Smooth muscle cell (in vitro differentiated cells): ENCODE results near the gene SUFU. TPM values are rescaled to one million over a fixed set of nuclear protein-coding genes. Genes with fewer than 3 reads are reported as not detected.
A peak's percentile ranks its signal among the peaks of the same experiment; 100 is the strongest.

Source experiments
- DNase-seq: peaks from one replicate; lab custom pipeline; 2025; ENCODE audit not compliant: unreplicated experiment; lab: John Stamatoyannopoulos, UW
- H2AFZ ChIP-seq: fragments of 200-600 bp; sonication (generic); 2 replicates; pipeline ENCODE4 v1.6.0; 2016; ENCODE audit warnings: antibody characterized with exemption, low read depth, mild to moderate bottlenecking
- H3F3A ChIP-seq: fragments of 200-600 bp; sonication (generic); 2 replicates; pipeline ENCODE4 v1.6.0; 2017; ENCODE audit warnings: antibody characterized with exemption, low read depth
- H3K27ac ChIP-seq: fragments of 200-600 bp; sonication (generic); 2 replicates; pipeline ENCODE4 v1.5.1; 2016; ENCODE audit warnings: low read depth, mild to moderate bottlenecking
- H3K27me3 ChIP-seq: fragments of 200-600 bp; sonication (generic); 2 replicates; pipeline ENCODE4 v1.6.1; 2016; ENCODE audit warnings: low read depth, mild to moderate bottlenecking
- H3K36me3 ChIP-seq: fragments of 200-600 bp; sonication (generic); 2 replicates; pipeline ENCODE4 v1.5.1; 2016; ENCODE audit warnings: low read depth
- H3K4me1 ChIP-seq: fragments of 200-600 bp; sonication (generic); 2 replicates; pipeline ENCODE4 v1.5.1; 2016; ENCODE audit warnings: low read depth
- H3K4me2 ChIP-seq: fragments of 200-600 bp; sonication (generic); 2 replicates; pipeline ENCODE4 v1.6.0; 2016; ENCODE audit warnings: mild to moderate bottlenecking
- H3K4me3 ChIP-seq: fragments of 200-600 bp; sonication (generic); 2 replicates; pipeline ENCODE4 v1.5.1; 2016; ENCODE audit warnings: mild to moderate bottlenecking
- H3K79me2 ChIP-seq: fragments of 200-600 bp; sonication (generic); 2 replicates; pipeline ENCODE4 v1.6.0; 2016; ENCODE audit warnings: low read depth, mild to moderate bottlenecking
- H3K9ac ChIP-seq: fragments of 200-600 bp; sonication (generic); 2 replicates; pipeline ENCODE4 v1.6.0; 2016; ENCODE audit warnings: low read depth
- H3K9me3 ChIP-seq: fragments of 200-600 bp; sonication (generic); replicated peaks from 2 replicates; pipeline ENCODE4 v1.5.1; 2016; ENCODE audit warnings: low read depth
- H4K20me1 ChIP-seq: fragments of 200-600 bp; sonication (generic); 2 replicates; pipeline ENCODE4 v1.6.0; 2016; ENCODE audit warnings: low read depth
- WGBS: methylation state at CpG from one replicate; pipeline ENCODE4 v1.1.7; 2016; ENCODE audit warnings: low lambda C conversion rate; 5-methylcytosine and 5-hydroxymethylcytosine counted together
- polyA plus RNA-seq: library from polyadenylated mRNA; unstranded; fragments of >200 nt; fragmentation: Nextera tagmentation; extraction: Ambion mirVana; gene quantifications from 2 replicates; pipeline ENCODE4 v1.2.1, GENCODE V29; 2016
- total RNA-seq: library from RNA; depleted of rRNA; stranded (reverse); fragments of >200 nt; gene quantifications from 2 replicates; pipeline ENCODE4 v1.2.3, GENCODE V29; 2014
- TF ChIP-seq, protein P1 (sequence below): fragments of 200-600 bp; sonication (generic); IDR thresholded peaks from 2 replicates; pipeline ENCODE4 v1.5.1; 2017; ENCODE audit warnings: borderline replicate concordance, mild to moderate bottlenecking, antibody characterized with exemption; ENCODE audit not compliant: insufficient read depth, poor library complexity, severe bottlenecking

The SUFU gene
- total and polyA plus RNA-seq, 2 experiments from 2014 or later: 8.5 to 17.2 TPM

DNA sequence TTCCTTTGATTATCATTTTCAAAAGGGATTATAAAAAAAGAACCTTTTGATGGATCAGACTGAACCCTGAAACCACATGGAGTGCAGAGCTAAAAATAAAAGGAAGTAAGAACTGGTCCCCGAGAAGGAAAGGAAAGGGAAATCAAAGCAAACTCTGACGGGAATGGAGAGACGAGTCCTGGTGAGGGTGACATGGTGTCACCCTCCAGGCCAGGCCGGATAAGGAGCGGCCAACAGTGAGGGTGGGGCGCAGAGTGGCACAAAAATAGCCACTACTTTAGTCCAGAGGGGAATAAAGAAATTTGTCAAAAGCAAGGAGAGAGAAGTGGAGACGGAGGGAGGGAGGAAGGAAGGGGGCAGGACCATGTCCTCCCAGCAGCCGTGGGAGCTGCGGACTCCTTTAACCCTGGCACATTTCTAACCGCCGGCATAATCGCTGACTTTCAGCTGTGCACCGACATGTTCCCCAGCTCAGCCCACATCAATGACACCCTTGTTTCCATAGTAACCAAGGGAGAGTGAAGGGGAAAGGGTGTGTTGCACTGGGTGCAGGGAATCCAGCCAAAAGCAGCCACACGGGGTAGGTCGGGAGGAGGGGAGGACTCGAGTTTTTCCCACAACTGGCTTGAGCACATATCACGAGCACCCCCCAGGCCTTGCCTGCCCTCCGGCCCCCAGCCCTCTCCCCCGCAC is 170.2 kb downstream of the SUFU start:
- no peak overlapping the region for H2AFZ ChIP-seq
- peaks cover 70% of the 10 kb centered on the region for H3K4me1 ChIP-seq
- no peak for DNase-seq
- peaks cover 37% of the 10 kb centered on the region for H3F3A ChIP-seq
- H4K20me1 ChIP-seq: no peaks in the 10 kb centered on the region
- H3K9ac ChIP-seq: peak overlapping the region; percentile 53
- peak overlapping the region; percentile 80 for H3K4me2 ChIP-seq
- H3K4me3 ChIP-seq: peak overlapping the region; percentile 14
- no peaks in the 10 kb centered on the region for H3K36me3 ChIP-seq
- H3K79me2 ChIP-seq: no peaks in the 10 kb centered on the region
- H3K27me3 ChIP-seq: no peaks in the 10 kb centered on the region
- peak overlapping the region; percentile 94 for H3K27ac ChIP-seq
- H3K9me3 ChIP-seq: no peaks in the 10 kb centered on the region
- TF ChIP-seq, protein P1, sequence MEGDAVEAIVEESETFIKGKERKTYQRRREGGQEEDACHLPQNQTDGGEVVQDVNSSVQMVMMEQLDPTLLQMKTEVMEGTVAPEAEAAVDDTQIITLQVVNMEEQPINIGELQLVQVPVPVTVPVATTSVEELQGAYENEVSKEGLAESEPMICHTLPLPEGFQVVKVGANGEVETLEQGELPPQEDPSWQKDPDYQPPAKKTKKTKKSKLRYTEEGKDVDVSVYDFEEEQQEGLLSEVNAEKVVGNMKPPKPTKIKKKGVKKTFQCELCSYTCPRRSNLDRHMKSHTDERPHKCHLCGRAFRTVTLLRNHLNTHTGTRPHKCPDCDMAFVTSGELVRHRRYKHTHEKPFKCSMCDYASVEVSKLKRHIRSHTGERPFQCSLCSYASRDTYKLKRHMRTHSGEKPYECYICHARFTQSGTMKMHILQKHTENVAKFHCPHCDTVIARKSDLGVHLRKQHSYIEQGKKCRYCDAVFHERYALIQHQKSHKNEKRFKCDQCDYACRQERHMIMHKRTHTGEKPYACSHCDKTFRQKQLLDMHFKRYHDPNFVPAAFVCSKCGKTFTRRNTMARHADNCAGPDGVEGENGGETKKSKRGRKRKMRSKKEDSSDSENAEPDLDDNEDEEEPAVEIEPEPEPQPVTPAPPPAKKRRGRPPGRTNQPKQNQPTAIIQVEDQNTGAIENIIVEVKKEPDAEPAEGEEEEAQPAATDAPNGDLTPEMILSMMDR: no peak
- 14% methylated on average over 18 of the region's 19 CpGs for WGBS

DNA sequence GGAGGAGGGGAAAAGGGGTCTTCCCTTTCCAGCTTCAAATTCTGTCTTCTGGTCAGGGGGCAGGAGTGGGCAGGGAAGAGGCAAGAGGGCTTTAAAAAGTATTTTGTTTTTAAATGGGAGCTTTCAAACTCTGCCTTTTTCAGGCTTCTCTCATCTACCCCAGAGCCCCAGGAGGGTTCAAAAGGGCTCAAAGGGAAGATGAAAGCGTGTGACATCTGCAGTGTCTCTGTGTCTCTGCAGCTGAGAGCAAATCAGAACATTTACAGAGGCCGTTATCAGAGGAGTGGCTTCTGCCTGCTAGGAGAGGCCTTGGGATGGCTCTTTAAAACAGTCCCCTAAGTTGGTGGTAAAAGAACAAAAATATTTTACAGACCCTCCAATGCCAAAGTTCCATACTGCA is 170.8 kb downstream of the SUFU start:
- Histone ChIP-seq H3K27me3 (no peaks in the 10 kb centered on the region), H3K9me3 (no peaks in the 10 kb centered on the region), H3K4me1 (peaks cover 70% of the 10 kb centered on the region), H4K20me1 (no peaks in the 10 kb centered on the region), H3K79me2 (no peaks in the 10 kb centered on the region), H3K4me2 (peak overlapping the region; percentile 80), H2AFZ (no peak overlapping the region), H3F3A (peaks cover 32% of the 10 kb centered on the region), H3K36me3 (no peaks in the 10 kb centered on the region), H3K27ac (peak overlapping the region; percentile 94), H3K9ac (peak overlapping the region; percentile 53), H3K4me3 (peak overlapping the region; percentile 14)
- no peak for DNase-seq
- TF ChIP-seq, protein P1: no peak
- 14% methylated on average over 2 of the region's 2 CpGs for WGBS

DNA sequence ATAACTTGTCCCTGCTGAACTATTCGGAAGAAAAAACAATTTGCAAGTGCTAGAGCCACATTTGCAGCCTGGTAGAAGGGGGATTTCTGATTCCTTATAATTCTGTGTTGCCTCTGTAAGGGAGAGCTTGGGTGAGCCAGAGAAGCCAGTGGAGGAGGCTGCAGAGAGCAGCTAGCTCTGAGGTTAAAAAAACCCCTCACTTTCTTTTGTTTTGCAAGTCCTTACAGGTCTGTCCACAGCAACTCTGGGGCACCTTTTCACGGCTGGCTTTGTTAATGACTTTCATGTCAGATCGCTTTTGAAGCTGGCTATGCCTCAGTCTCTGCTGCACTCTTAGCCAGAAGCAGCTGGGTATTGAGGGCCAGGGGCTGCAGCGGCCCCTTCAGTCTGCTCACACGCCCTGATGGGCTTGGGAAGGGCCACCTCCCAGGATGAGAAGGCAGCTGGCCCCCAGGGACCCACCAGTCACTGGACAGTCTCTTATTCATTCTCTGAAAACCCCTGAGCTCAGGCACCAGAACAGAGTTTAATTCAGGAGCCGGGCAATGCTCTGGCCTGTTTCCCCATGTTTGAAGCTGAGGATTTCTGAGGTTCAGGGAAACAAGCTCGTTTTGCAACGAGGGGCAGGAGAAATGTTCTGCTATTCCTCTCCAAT is 171.4 kb downstream of the SUFU start:
- Histone ChIP-seq H3K36me3 (no peaks in the 10 kb centered on the region), H3K4me3 (no peak overlapping the region), H3K27ac (peak overlapping the region; percentile 94), H3F3A (peaks cover 32% of the 10 kb centered on the region), H3K9ac (peak overlapping the region; percentile 56), H3K27me3 (no peaks in the 10 kb centered on the region), H3K79me2 (no peaks in the 10 kb centered on the region), H3K4me1 (peaks cover 64% of the 10 kb centered on the region), H3K4me2 (peak overlapping the region; percentile 80), H4K20me1 (no peaks in the 10 kb centered on the region), H2AFZ (no peak overlapping the region), H3K9me3 (no peaks in the 10 kb centered on the region)
- DNase-seq: no peak
- WGBS: 24% methylated on average over 8 of the region's 8 CpGs
- TF ChIP-seq, protein P1: no peak
